GM19455 (cell line): ENCODE data around the gene LRCOL1.
"Not testable (repeated sequence)": the region's sequence is repeated elsewhere in the genome, so short reads cannot be mapped to it uniquely, and the experiment has no call there.

Source experiments
- ATAC-seq: cut with Tn5 transposase; IDR thresholded peaks from one replicate; pipeline ENCODE4 v1.9.1; 2021; ENCODE audit not compliant: unreplicated experiment

The LRCOL1 gene

GRCh38 chr12:132602572-132603239 is 7.7 kb downstream of the LRCOL1 start:
- no peak for ATAC-seq

GRCh38 chr12:132601171-132601883 is 9.1 kb downstream of the LRCOL1 start:
- ATAC-seq = no peak

GRCh38 chr12:132600048-132601032 is 10.0 kb downstream of the LRCOL1 start:
- ATAC-seq = no peak

GRCh38 chr12:132599502-132599901 is 10.9 kb downstream of the LRCOL1 start:
- ATAC-seq = not testable (repeated sequence)

- ATAC-seq = no peak
Observed at GRCh38 chr12:132597333-132598316, 12.8 kb downstream of the LRCOL1 start.

- ATAC-seq = no peak
Observed at GRCh38 chr12:132596016-132596415, 14.4 kb downstream of the LRCOL1 start.

- no peak for ATAC-seq
Observed at GRCh38 chr12:132595183-132595582, 15.2 kb downstream of the LRCOL1 start.

- no peak for ATAC-seq
Observed at GRCh38 chr12:132593938-132594358, 16.4 kb downstream of the LRCOL1 start.

GRCh38 chr12:132593521-132593920 is 16.9 kb downstream of the LRCOL1 start:
- ATAC-seq = no peak

- no peak for ATAC-seq
Observed at GRCh38 chr12:132593071-132593470, 17.3 kb downstream of the LRCOL1 start.

- no peak for ATAC-seq
Observed at GRCh38 chr12:132592282-132592970, 18.0 kb downstream of the LRCOL1 start.

GRCh38 chr12:132591107-132591935 is 19.1 kb downstream of the LRCOL1 start:
- ATAC-seq = no peak

GRCh38 chr12:132588821-132589669 is 21.3 kb downstream of the LRCOL1 start:
- ATAC-seq = no peak

- no peak for ATAC-seq
Observed at GRCh38 chr12:132588319-132588718, 22.1 kb downstream of the LRCOL1 start.

- no peak for ATAC-seq
Observed at GRCh38 chr12:132587781-132588180, 22.6 kb downstream of the LRCOL1 start.

GRCh38 chr12:132586929-132587328 is 23.5 kb downstream of the LRCOL1 start:
- no peak for ATAC-seq

GRCh38 chr12:132585177-132585576 is 25.2 kb downstream of the LRCOL1 start:
- ATAC-seq = no peak

GRCh38 chr12:132584429-132584828 is 26.0 kb downstream of the LRCOL1 start:
- no peak for ATAC-seq
